ENCODE measurements around the gene TNFSF12. TPM values are rescaled to one million over a fixed set of nuclear protein-coding genes. Genes with fewer than 3 reads are reported as not detected.

TNFSF12 gene
- polyA plus RNA-seq, 1 donor (not counting 4 experiments of a cell fraction or from before 2014, with no cell fraction given), result 1.0 TPM

- TF ChIP-seq EZH2 (IDR thresholded peaks at IDR 0.05; ENCODE audit: low read length), result no peak
- TF ChIP-seq CTCF (optimal IDR thresholded peaks at IDR 0.05 in 1 of 3, IDR thresholded peaks at IDR 0.05 in 1 of 3, conservative IDR thresholded peaks at IDR 0.05 in 1 of 3; ENCODE audit: extremely low read depth in 1 of 3, insufficient read depth in 2 of 3, low read length in 3 of 3), result no peak
- Histone ChIP-seq H3K36me3 (ENCODE audit: control insufficient read depth in 2 of 2, extremely low read depth in 1 of 2, insufficient read depth in 2 of 2, low read length in 2 of 2) (peaks cover 8 to 25% of the 10 kb centered on the region in 2 experiments), H3K9me1 (ENCODE audit: control insufficient read depth, extremely low read depth, insufficient read depth, low read length) (no peaks in the 10 kb centered on the region), H3K4me1 (ENCODE audit: control insufficient read depth, extremely low read depth, insufficient read depth, low read length) (peaks cover 42% of the 10 kb centered on the region), H3K27ac (ENCODE audit: control insufficient read depth, insufficient read depth, low read length) (peak within 1 kb of the TSS; percentile 91), H3K27me3 (ENCODE audit: control insufficient read depth, extremely low read depth, insufficient read depth, low read length) (no peaks in the 10 kb centered on the region), H3K9ac (ENCODE audit: control insufficient read depth, extremely low read depth, insufficient read depth, low read length) (peak within 1 kb of the TSS; percentile 86), H3K79me2 (ENCODE audit: control insufficient read depth, insufficient read depth, low read length) (peaks cover 39% of the 10 kb centered on the region), H4K20me1 (ENCODE audit: control insufficient read depth, extremely low read depth, insufficient read depth, low read length) (no peaks in the 10 kb centered on the region), H3K9me3 (ENCODE audit: control insufficient read depth, low read depth, low read length) (no peaks in the 10 kb centered on the region), H3K4me3 (ENCODE audit: control insufficient read depth in 2 of 3, extremely low read depth in 1 of 3, insufficient read depth in 2 of 3, low read depth in 1 of 3, low read length in 3 of 3) (peak within 1 kb of the TSS; percentile 75 to 86 (median 86)), H3K4me2 (ENCODE audit: control insufficient read depth, extremely low read depth, insufficient read depth, low read depth, low read length) (peak within 1 kb of the TSS; percentile 99), H2AFZ (ENCODE audit: control insufficient read depth, low read length) (peak within 1 kb of the TSS; percentile 85)
- dilution Hi-C loops (cut with MboI; ENCODE audit: extremely low pct_ligation_motif_present, low sequenced_read_pairs), result no loop called here
- no peak for FAIRE-seq
- DNase-seq (ENCODE audit: low read depth, low spot score), result no peak
These were observed 12.8 kb downstream of the TNFSF12 start, which contains the start of gene SENP3 for GRCh38 chr17:7561589-7562207. TSS of gene SENP3 (plus strand) at chr17:7561919. CDS start at chr17:7563077, 1,158 bp downstream.

- Histone ChIP-seq H3K27ac (ENCODE audit: control insufficient read depth, insufficient read depth, low read length) (peak overlapping the region; percentile 91), H3K9me3 (ENCODE audit: control insufficient read depth, low read depth, low read length) (no peaks in the 10 kb centered on the region), H3K9me1 (ENCODE audit: control insufficient read depth, extremely low read depth, insufficient read depth, low read length) (no peaks in the 10 kb centered on the region), H3K4me2 (ENCODE audit: control insufficient read depth, extremely low read depth, insufficient read depth, low read depth, low read length) (peak overlapping the region; percentile 79), H3K36me3 (ENCODE audit: control insufficient read depth in 2 of 2, extremely low read depth in 1 of 2, insufficient read depth in 2 of 2, low read length in 2 of 2) (peaks cover 10 to 29% of the 10 kb centered on the region in 2 experiments), H3K4me1 (ENCODE audit: control insufficient read depth, extremely low read depth, insufficient read depth, low read length) (peaks cover 42% of the 10 kb centered on the region), H3K4me3 (ENCODE audit: control insufficient read depth in 2 of 3, extremely low read depth in 1 of 3, insufficient read depth in 2 of 3, low read depth in 1 of 3, low read length in 3 of 3) (peak overlapping the region; percentile 75 to 86 (median 86)), H3K9ac (ENCODE audit: control insufficient read depth, extremely low read depth, insufficient read depth, low read length) (peak overlapping the region; percentile 86), H2AFZ (ENCODE audit: control insufficient read depth, low read length) (no peak overlapping the region), H4K20me1 (ENCODE audit: control insufficient read depth, extremely low read depth, insufficient read depth, low read length) (no peaks in the 10 kb centered on the region), H3K79me2 (ENCODE audit: control insufficient read depth, insufficient read depth, low read length) (peaks cover 43% of the 10 kb centered on the region), H3K27me3 (ENCODE audit: control insufficient read depth, extremely low read depth, insufficient read depth, low read length) (no peaks in the 10 kb centered on the region)
- DNase-seq (ENCODE audit: low read depth, low spot score) (no peak), FAIRE-seq (no peak)
- TF ChIP-seq CTCF (optimal IDR thresholded peaks at IDR 0.05 in 1 of 3, IDR thresholded peaks at IDR 0.05 in 1 of 3, conservative IDR thresholded peaks at IDR 0.05 in 1 of 3; ENCODE audit: extremely low read depth in 1 of 3, insufficient read depth in 2 of 3, low read length in 3 of 3), result no peak
- TF ChIP-seq EZH2 (IDR thresholded peaks at IDR 0.05; ENCODE audit: low read length), result no peak
- dilution Hi-C loops (cut with MboI; ENCODE audit: extremely low pct_ligation_motif_present, low sequenced_read_pairs), result no loop called here
These were observed 13.3 kb downstream of the TNFSF12 start for GRCh38 chr17:7562208-7562605.
